IPS-18c (cell line): ENCODE results near the gene SAMHD1.
"Not testable (repeated sequence)": the region's sequence is repeated elsewhere in the genome, so short reads cannot be mapped to it uniquely, and the experiment has no call there.

Experiments used
- H3K4me3 ChIP-seq: 2 replicates; pipeline ENCODE4 v1.7.0; 2013; ENCODE audit warnings: low read depth, mild to moderate bottlenecking, low read length, moderate library complexity; ENCODE audit not compliant: insufficient read depth
- H3K9me3 ChIP-seq: one replicate; pipeline ENCODE4 v1.6.1; 2013; ENCODE audit warnings: mild to moderate bottlenecking, low read length, moderate library complexity; ENCODE audit not compliant: control insufficient read depth, insufficient read depth

SAMHD1 gene

DNA sequence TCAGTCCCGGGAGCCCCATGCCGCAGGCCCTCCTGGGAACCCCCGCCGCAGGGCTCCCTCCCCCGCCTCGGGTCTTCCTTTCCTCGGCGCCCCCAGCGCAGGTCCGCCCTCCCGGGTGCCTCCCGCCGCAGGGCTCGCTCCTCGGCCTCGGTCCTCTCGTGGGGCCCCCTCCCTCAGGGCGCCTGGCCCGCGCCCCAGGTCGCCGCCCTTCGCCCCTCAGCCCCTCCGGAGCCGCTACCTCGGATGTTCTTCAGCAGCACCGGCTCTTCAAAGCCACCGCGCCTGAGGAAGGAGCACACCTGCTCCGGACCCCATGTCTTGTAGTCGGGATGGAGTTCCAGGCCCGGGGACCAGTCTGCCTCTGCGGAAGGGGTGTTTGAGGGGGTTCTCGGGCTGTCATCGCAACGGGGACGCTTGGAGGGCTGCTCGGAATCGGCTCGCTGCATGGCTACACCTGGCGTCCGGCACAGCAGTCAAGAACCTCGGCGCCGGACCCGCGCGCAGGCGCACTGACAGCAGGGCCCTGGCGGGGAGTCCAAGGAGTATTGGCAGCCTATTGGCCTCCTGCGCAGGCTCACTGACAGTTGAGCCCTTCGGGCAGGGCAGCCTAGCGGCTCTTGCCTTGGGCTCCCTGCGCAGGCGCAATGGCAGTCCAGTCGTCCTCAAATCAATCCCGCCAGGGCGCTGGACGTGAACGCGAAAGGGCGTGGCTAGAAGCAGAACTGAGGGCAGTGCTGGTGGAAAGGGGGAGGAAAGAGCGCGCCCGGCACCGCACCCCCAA is at the start of gene SAMHD1:
TSS of gene SAMHD1 (minus strand) at position 511 of the 781 bp plus-strand sequence. CDS start at position 446, 65 bp downstream.
- Histone ChIP-seq H3K9me3 (no peaks in the 10 kb centered on the region), H3K4me3 (peak within 1 kb of the TSS; percentile 99)

- H3K4me3 ChIP-seq, H3K9me3 ChIP-seq: not testable (repeated sequence)
Observed at GRCh38 chr20:37000171-37000570, 48.7 kb upstream of the SAMHD1 start.

DNA sequence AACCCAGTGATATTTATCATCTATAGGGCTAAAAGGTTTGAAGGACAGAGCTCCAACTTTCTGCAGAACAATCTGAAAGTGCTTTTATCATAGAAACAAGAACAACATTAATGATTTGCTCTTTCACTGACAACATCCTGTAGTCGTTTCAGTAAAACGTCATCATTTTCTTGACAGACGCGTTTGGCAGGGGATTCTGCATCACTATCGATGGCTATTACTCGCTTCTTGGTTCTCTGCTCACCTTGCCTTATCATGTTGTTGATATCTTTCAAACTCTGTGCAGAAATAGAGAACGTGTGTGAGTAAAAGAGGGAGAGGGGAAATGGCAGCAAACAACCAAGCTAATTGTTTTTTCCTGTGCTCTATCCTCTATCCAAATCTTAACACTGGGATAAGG is 47.1 kb upstream of the SAMHD1 start:
- peaks cover 7% of the 10 kb centered on the region for H3K9me3 ChIP-seq
- H3K4me3 ChIP-seq, result no peak overlapping the region

- no peak overlapping the region for H3K4me3 ChIP-seq
- peaks cover 7% of the 10 kb centered on the region for H3K9me3 ChIP-seq
Observed at GRCh38 chr20:36997121-36997520, 45.6 kb upstream of the SAMHD1 start.

GRCh38 chr20:36994221-36994620 is 42.7 kb upstream of the SAMHD1 start:
- H3K4me3 ChIP-seq, H3K9me3 ChIP-seq: not testable (repeated sequence)

DNA sequence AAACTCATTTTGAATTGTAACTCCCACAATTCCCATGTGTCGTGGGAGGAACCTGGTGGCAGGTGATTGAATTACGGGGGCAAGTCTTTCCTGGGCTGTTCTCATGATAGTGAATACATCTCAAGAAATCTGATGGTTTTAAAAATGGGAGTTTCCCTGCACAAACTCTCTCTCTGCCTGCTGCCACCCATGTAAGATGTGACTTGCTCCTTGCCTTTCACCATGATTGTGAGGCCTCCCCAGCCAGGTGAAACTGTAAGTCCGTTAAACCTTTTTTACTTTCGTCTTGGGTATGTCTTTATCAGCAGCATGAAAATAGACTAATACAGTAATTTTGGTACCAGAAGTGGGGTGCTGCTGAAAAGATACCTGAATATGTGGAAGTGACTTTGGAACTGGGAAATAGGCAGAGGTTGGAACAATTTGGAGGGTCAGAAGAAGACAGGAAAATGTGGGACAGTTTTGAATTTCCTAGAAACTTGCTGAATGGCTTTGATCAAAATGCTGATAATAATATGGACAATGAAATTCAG is 41.4 kb upstream of the SAMHD1 start:
- Histone ChIP-seq H3K4me3 (no peak overlapping the region), H3K9me3 (peaks cover 7% of the 10 kb centered on the region)

GRCh38 chr20:36991703-36992102 is 40.2 kb upstream of the SAMHD1 start:
- no peak overlapping the region for H3K4me3 ChIP-seq
- peaks cover 8% of the 10 kb centered on the region for H3K9me3 ChIP-seq

GRCh38 chr20:36989797-36990196 is 38.3 kb upstream of the SAMHD1 start:
- Histone ChIP-seq H3K4me3 (no peak overlapping the region), H3K9me3 (peaks cover 7% of the 10 kb centered on the region)

DNA sequence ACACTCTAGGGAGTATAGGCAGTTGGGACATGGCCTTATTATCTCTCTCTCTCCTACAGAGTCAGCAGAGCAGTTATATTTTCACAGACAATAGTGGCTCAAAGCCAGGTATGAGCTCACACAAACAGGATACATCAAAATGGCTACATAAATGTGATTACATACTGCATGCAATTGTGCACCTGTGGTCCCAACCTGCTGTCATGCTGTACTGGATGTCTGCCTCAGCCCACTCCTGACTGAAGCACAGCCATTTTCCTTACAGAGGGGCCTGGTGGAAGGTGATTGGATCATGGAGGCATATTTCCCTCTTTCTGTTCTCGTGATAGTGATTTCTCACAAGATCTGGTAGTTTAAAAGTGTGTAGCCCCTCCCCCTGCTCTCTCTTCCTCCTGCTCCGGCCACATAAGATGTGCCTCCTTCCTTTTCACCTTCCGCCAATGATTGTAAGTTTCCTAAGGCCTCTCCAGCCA is 37.0 kb upstream of the SAMHD1 start:
- Histone ChIP-seq H3K4me3 (no peak overlapping the region), H3K9me3 (peaks cover 2% of the 10 kb centered on the region)

DNA sequence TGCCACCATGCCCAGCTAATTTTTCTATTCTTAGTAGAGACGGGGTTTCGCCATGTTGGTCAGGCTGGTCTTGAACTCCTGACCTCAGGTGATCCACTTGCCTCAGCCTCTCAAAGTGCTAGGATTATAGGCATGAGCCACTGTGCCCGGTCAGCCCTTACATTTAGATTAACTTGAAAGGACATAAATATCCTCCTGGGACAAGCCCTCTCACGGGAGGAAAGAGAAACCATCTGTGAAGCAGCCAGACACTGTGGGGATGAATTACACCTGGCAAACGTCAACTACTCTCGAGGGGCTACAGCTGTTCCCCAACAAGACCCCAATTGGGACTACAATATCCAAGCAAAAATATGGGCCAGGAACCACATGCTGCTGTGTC is 32.7 kb upstream of the SAMHD1 start:
- H3K4me3 ChIP-seq, result no peak overlapping the region
- H3K9me3 ChIP-seq, result peaks cover 2% of the 10 kb centered on the region

DNA sequence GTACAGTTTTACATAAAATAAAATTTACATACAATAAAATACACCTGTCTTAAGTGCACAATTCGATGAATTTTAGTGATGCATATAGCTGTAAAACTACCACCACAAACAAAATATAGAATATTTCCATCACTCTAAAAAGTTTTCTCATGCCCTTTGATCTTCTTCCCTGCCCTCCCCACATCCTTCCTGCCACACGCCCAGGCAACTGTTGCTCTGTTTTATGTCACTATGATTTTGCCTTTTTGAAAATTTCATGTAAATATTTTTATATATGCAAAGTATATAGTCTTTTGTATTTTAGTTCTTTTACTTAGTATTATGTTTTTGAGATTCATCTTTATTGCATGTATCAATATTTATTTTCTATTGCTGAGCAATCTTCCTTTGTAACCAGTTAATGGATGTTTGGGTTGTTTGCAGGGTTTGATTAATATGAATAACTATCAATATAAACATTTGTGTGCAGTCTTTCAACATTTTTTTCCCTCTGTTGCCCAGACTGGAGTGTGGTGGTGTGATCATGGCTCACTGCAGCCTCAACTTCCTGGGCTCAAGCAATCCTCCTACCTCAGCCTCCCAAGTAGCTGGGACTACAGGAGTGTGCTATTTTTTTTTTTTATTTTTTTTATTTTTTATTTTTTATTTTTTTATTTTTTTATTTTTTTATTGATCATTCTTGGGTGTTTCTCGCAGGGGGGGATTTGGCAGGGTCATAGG is 23.8 kb upstream of the SAMHD1 start:
- Histone ChIP-seq H3K4me3 (no peak overlapping the region), H3K9me3 (no peaks in the 10 kb centered on the region)

DNA sequence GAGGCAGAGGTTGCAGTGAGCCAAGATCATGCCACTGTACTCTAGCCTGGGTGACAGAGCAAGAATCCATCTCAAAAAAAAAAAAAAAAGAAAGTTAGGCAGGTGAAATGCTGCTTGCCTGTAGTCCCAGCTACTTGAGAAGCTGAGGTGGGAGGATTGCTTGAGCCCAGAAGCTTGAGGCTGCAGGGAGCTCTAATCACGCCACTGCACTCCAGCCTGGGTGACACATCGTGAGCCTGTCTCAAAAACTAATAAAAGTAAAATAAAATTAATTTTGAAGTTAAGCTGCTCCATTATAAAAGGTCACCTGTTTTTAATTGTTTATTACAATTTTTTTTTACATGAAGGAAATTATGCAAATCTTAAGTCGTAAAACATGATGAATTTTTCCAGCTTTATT is 23.2 kb upstream of the SAMHD1 start:
- H3K9me3 ChIP-seq, result no peaks in the 10 kb centered on the region

GRCh38 chr20:36971103-36971502 is 19.6 kb upstream of the SAMHD1 start:
- Histone ChIP-seq H3K9me3 (no peaks in the 10 kb centered on the region), H3K4me3 (no peak overlapping the region)

More for the DNA sequence above, 23.2 kb upstream of the SAMHD1 start:
- no peak overlapping the region for H3K4me3 ChIP-seq

GRCh38 chr20:36969478-36970186 is 18.1 kb upstream of the SAMHD1 start:
- Histone ChIP-seq H3K9me3 (no peaks in the 10 kb centered on the region), H3K4me3 (no peak overlapping the region)

DNA sequence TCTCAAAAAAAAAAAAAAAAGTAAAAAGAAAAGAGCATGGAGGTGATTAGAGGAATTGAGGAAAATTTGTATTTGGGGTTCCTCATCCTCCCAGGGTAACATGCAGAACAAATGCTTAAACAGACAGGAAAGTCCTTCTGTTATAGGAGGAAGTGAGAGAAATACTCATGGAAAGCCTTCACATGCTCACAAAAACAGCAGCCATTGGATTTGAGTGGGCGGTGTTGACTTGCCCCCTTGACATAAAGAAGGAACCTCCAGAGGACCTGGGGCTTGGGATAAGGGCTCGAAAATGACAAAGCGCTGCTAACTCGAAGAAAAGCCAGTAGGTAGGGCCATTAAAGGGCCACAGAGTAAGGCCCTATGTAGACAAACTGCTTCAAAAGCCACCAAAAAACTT is 17.5 kb upstream of the SAMHD1 start:
- Histone ChIP-seq H3K9me3 (no peaks in the 10 kb centered on the region), H3K4me3 (no peak overlapping the region)

DNA sequence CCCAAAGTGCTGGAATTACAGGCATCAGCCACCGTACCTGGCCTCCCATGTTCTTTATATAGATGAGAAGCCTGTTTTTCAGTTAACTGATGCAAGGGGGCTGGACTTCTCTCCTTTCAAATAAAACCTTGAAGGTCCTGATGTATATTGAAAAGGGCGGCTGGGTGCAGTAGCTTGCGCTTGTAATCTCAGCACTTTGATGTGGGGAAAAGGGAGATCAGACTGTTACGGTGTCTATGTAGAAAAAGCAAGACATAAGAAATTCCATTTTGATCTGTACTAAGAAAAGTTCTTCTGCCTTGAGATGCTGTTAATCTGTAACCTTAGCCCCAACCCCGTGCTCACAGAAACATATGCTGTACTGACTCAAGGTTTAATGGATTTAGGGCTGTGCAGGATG is 16.1 kb upstream of the SAMHD1 start:
- Histone ChIP-seq H3K9me3 (peaks cover 2% of the 10 kb centered on the region), H3K4me3 (no peak overlapping the region)

- not testable (repeated sequence) for H3K4me3 ChIP-seq
Observed at GRCh38 chr20:36966965-36967364, 15.5 kb upstream of the SAMHD1 start.

More at GRCh38 chr20:36966965-36967364, 15.5 kb upstream of the SAMHD1 start:
- not testable (repeated sequence) for H3K9me3 ChIP-seq
